Measurements from ENCODE around the gene FAF1.

DNA sequence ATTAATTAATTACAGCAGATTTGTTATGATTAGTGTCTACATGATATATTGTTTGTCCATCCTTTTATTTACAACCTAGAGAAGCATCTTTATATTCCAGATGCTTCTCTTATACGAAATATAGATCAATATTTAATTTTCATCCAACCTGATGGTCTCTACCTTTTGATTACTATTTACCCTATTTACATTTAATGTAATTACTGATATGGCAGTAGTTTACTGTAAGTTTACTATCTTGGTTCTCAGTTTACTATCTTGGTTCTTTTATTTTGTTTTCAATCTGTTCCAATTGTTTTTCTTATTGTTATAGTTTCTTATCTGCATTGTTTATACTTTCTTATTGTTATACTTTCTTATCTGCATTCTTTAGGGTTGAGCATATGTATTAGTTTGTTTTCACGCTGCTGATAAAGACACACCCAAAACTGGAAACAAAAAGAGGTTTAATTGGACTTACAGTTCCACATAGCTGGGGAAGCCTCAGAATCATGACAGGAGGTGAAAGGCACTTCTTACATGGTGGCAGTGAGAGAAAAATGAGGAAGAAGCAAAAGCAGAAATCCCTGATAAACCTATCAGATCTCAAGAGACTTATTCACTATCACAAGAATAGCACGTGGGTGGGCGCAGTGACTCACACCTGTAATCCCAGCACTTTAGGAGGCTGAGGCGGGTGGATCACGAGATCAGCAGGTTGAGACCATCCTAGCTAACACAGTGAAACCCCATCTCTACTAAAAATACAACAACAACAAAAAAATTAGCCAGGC lies 28.9 kb downstream of the FAF1 start:
- no peak for TF ChIP-seq EZH2phosphoT487 (IDR thresholded peaks at IDR 0.05; ENCODE audit: borderline replicate concordance, low read depth, low read length)
- TF ChIP-seq, protein P1, sequence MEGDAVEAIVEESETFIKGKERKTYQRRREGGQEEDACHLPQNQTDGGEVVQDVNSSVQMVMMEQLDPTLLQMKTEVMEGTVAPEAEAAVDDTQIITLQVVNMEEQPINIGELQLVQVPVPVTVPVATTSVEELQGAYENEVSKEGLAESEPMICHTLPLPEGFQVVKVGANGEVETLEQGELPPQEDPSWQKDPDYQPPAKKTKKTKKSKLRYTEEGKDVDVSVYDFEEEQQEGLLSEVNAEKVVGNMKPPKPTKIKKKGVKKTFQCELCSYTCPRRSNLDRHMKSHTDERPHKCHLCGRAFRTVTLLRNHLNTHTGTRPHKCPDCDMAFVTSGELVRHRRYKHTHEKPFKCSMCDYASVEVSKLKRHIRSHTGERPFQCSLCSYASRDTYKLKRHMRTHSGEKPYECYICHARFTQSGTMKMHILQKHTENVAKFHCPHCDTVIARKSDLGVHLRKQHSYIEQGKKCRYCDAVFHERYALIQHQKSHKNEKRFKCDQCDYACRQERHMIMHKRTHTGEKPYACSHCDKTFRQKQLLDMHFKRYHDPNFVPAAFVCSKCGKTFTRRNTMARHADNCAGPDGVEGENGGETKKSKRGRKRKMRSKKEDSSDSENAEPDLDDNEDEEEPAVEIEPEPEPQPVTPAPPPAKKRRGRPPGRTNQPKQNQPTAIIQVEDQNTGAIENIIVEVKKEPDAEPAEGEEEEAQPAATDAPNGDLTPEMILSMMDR (conservative IDR thresholded peaks at IDR 0.05; ENCODE audit: low read length) = no peak

Measured in OCI-LY7 (cell line).